ENCODE results near the gene RAB40B.

Gene RAB40B

DNA sequence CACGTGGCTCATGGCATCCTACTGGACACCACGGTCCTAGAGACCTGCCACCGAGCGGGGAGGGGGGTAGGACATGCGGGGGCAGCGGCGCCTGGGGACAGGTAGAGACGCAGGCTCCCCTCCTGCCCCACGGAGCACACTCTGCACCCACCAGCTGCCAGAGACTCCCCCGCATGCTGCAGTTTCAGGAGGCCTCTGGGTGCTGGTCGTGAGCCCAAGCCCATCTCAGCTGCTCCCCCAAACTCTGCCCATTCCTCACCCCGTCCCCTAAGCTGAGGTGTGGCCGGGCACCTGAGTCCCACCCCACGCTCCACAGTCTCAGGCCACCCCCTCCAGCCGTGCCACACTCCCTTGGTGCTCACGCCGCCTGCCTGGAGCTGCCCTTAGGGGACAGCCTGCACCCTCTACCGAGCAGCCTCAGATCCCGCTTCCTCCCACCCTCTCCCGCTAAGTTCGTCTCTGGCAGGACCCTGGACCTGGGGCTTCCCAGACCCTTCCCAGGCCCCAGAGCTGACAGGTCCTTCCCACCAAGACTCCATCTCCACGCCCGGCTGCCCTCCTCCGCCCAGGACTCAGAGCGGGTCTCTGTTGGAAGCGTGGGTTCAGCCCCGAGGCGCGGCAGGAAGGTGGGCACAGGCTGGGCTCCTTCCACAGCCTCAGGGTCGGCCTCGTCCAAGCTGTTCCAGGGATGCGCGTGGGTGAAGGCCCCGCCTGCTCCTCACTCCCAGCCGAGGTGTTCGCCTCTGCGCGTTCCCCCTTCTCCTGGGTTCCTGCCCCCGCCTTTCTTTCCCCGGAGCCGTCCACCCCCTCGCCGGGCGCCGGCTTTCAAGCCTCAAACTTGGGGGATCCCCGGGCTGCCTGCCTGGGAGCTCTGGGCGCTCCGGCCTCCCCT lies 1.3 kb downstream of the RAB40B start:
- Histone ChIP-seq H3K36me3 (ENCODE audit: low read depth) (no peaks in the 10 kb centered on the region), H3K27me3 (ENCODE audit: insufficient read depth, poor library complexity, severe bottlenecking) (no peaks in the 10 kb centered on the region), H3K9me3 (ENCODE audit: severe bottlenecking) (no peaks in the 10 kb centered on the region), H3K27ac (ENCODE audit: poor library complexity, severe bottlenecking) (no peak overlapping the region), H3K4me1 (ENCODE audit: insufficient read depth, poor library complexity, severe bottlenecking) (no peaks in the 10 kb centered on the region), H3K4me3 (ENCODE audit: severe bottlenecking) (peak overlapping the region; percentile 56)
- DNase-seq (ENCODE audit: low spot score) (no peak), ATAC-seq (ENCODE audit: low read depth) (no peak)
- TF ChIP-seq, protein P1, sequence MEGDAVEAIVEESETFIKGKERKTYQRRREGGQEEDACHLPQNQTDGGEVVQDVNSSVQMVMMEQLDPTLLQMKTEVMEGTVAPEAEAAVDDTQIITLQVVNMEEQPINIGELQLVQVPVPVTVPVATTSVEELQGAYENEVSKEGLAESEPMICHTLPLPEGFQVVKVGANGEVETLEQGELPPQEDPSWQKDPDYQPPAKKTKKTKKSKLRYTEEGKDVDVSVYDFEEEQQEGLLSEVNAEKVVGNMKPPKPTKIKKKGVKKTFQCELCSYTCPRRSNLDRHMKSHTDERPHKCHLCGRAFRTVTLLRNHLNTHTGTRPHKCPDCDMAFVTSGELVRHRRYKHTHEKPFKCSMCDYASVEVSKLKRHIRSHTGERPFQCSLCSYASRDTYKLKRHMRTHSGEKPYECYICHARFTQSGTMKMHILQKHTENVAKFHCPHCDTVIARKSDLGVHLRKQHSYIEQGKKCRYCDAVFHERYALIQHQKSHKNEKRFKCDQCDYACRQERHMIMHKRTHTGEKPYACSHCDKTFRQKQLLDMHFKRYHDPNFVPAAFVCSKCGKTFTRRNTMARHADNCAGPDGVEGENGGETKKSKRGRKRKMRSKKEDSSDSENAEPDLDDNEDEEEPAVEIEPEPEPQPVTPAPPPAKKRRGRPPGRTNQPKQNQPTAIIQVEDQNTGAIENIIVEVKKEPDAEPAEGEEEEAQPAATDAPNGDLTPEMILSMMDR (IDR thresholded peaks at IDR 0.05; ENCODE audit: poor library complexity, severe bottlenecking), result no peak

DNA sequence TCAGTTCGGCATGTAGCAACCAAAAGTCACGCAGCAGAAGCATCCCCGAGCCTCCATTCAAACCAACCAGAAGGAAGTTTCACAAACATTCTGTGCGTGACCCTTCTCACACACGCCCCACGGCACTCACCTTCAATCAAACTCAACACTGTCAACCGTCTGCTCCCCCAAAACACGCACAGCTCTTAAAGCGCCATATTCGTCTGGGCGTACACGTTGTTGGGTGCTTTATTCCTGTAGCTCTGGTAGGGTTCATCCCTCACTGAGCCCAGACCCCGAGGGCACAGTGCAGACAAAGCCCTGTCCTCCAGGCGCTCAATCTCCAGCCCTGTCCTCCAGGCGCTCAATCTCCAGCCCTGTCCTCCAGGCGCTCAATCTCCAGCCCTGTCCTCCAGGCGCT lies 2.2 kb downstream of the RAB40B start:
- TF ChIP-seq, protein P1 (IDR thresholded peaks at IDR 0.05; ENCODE audit: poor library complexity, severe bottlenecking), result no peak
- H3K27ac ChIP-seq (ENCODE audit: poor library complexity, severe bottlenecking), result no peak overlapping the region
- H3K27me3 ChIP-seq (ENCODE audit: insufficient read depth, poor library complexity, severe bottlenecking), result no peaks in the 10 kb centered on the region
- ATAC-seq (ENCODE audit: low read depth), result no peak
- DNase-seq (ENCODE audit: low spot score), result no peak
- H3K4me1 ChIP-seq (ENCODE audit: insufficient read depth, poor library complexity, severe bottlenecking), result no peaks in the 10 kb centered on the region
- no peaks in the 10 kb centered on the region for H3K9me3 ChIP-seq (ENCODE audit: severe bottlenecking)
- H3K4me3 ChIP-seq (ENCODE audit: severe bottlenecking), result no peak overlapping the region
- no peaks in the 10 kb centered on the region for H3K36me3 ChIP-seq (ENCODE audit: low read depth)

- Histone ChIP-seq H3K9me3 (ENCODE audit: severe bottlenecking) (no peaks in the 10 kb centered on the region), H3K4me3 (ENCODE audit: severe bottlenecking) (no peak overlapping the region), H3K27me3 (ENCODE audit: insufficient read depth, poor library complexity, severe bottlenecking) (no peaks in the 10 kb centered on the region), H3K36me3 (ENCODE audit: low read depth) (no peaks in the 10 kb centered on the region), H3K4me1 (ENCODE audit: insufficient read depth, poor library complexity, severe bottlenecking) (no peaks in the 10 kb centered on the region), H3K27ac (ENCODE audit: poor library complexity, severe bottlenecking) (no peak overlapping the region)
- ATAC-seq (ENCODE audit: low read depth), result no peak
- TF ChIP-seq, protein P1 (IDR thresholded peaks at IDR 0.05; ENCODE audit: poor library complexity, severe bottlenecking), result no peak
- DNase-seq (ENCODE audit: low spot score), result no peak
These were observed 3.9 kb downstream of the RAB40B start for GRCh38 chr17:82694647-82695046.

DNA sequence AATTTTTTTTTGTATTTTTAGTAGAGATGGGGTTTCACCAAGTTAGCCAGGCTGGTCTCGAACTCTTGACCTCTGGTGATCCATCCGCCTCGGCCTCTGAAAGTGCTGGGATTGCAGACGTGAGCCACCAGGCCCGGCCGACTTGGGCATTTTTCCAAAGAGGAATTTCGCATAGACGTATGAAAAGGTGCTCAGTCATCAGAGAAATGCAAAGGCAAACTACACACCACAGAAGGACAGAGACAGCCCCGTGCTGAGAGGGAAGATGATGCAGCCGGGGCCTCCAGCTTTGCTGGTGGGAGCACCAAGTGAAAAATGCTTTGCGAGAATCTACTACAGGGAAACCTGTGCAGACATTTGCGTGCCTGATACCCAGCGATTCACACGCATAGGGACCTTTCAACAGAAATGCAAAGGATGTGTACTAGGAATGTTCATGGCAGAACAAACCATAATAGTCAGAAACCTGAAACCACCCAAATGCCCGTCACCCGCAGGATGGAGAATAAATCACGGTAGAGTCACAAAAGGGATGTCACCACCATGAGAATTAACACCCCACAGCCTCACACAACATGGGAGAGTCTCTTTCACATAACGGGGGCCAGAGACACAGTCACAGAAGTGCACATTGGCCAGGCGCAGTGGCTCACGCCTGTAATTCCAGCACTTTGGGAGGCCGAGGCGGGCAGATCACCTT lies 5.2 kb downstream of the RAB40B start:
- Histone ChIP-seq H3K36me3 (ENCODE audit: low read depth) (no peaks in the 10 kb centered on the region), H3K27me3 (ENCODE audit: insufficient read depth, poor library complexity, severe bottlenecking) (no peaks in the 10 kb centered on the region), H3K4me3 (ENCODE audit: severe bottlenecking) (no peak overlapping the region), H3K27ac (ENCODE audit: poor library complexity, severe bottlenecking) (no peak overlapping the region), H3K9me3 (ENCODE audit: severe bottlenecking) (no peaks in the 10 kb centered on the region), H3K4me1 (ENCODE audit: insufficient read depth, poor library complexity, severe bottlenecking) (no peaks in the 10 kb centered on the region)
- TF ChIP-seq, protein P1 (IDR thresholded peaks at IDR 0.05; ENCODE audit: poor library complexity, severe bottlenecking), result no peak
- ATAC-seq (ENCODE audit: low read depth) (no peak), DNase-seq (ENCODE audit: low spot score) (no peak)

All from RWPE2 (cell line).